ENCODE measurements around the gene RBP3. TPM values are rescaled to one million over a fixed set of nuclear protein-coding genes. Genes with fewer than 3 reads are reported as not detected.

Gene RBP3
- total and polyA plus RNA-seq, 2 of the 4 experiments (the other 2 are of a cell fraction): not detected

GRCh38 chr10:47326306-47326926, 21.7 kb upstream of the RBP3 start:
- H3K9ac ChIP-seq (ENCODE audit: low read depth, low read length): no peak overlapping the region
- WGBS, 2 experiments (ENCODE audit: extremely low coverage in 2 of 2, insufficient read length in 1 of 2): 82% methylated on average over 2 of the region's 5 CpGs; no CpG with 5 or more reads in 1 of the 2 experiments
- H3K9me1 ChIP-seq (ENCODE audit: insufficient read depth, low read length): peaks cover 4% of the 10 kb centered on the region; the same call in 1 of the 2 replicates
- POLR2A ChIA-PET (ENCODE audit: unreplicated experiment): no interaction called here
- intact Hi-C loops (cut with micrococcal nuclease): no loop called here
- no peaks in the 10 kb centered on the region for H3K79me1 ChIP-seq (ENCODE audit: low read depth in 1 of 2, low read length in 2 of 2)
- dilution Hi-C loops (cut with HindIII; ENCODE audit: low sequenced_read_pairs, unreplicated experiment): no loop called here
- no peaks in the 10 kb centered on the region for H3K9me3 ChIP-seq (ENCODE audit: control insufficient read depth, insufficient read depth, low read length)
- no peak overlapping the region for H3K56ac ChIP-seq (ENCODE audit: extremely low read depth, insufficient read depth, low read length)
- H2AK9ac ChIP-seq (replicated peaks; ENCODE audit: low read depth, low read length, poor library complexity): no peak overlapping the region
- no peak overlapping the region for H2BK15ac ChIP-seq (ENCODE audit: low read depth, low read length)
- TF ChIP-seq POLR2A (IDR thresholded peaks at IDR 0.05; ENCODE audit: low read depth, low read length) (no peak), SMC3 (IDR thresholded peaks at IDR 0.05; ENCODE audit: low read depth, low read length) (no peak), CEBPB (IDR thresholded peaks at IDR 0.05; ENCODE audit: low read depth, low read length) (no peak), CHD1 (IDR thresholded peaks at IDR 0.05; ENCODE audit: low read depth, low read length) (no peak), BHLHE40 (IDR thresholded peaks at IDR 0.05; ENCODE audit: low read depth, low read length) (no peak), RAD21 (IDR thresholded peaks at IDR 0.05; ENCODE audit: low read length) (no peak), MXI1 (IDR thresholded peaks at IDR 0.05; ENCODE audit: borderline replicate concordance, low read depth, low read length) (no peak), MAZ (IDR thresholded peaks at IDR 0.05; ENCODE audit: borderline replicate concordance, low read depth, low read length) (no peak), RFX5 (IDR thresholded peaks at IDR 0.05; ENCODE audit: low read depth, low read length) (no peak), RCOR1 (IDR thresholded peaks at IDR 0.05; ENCODE audit: insufficient replicate concordance, low read length) (no peak), MAFK (IDR thresholded peaks at IDR 0.05; ENCODE audit: low read depth, low read length) (no peak), NFE2L2 (IDR thresholded peaks at IDR 0.05; ENCODE audit: low read depth, low read length) (no peak), FOS (IDR thresholded peaks at IDR 0.05; ENCODE audit: low read depth, low read length) (no peak)
- TF ChIP-seq, protein P1, sequence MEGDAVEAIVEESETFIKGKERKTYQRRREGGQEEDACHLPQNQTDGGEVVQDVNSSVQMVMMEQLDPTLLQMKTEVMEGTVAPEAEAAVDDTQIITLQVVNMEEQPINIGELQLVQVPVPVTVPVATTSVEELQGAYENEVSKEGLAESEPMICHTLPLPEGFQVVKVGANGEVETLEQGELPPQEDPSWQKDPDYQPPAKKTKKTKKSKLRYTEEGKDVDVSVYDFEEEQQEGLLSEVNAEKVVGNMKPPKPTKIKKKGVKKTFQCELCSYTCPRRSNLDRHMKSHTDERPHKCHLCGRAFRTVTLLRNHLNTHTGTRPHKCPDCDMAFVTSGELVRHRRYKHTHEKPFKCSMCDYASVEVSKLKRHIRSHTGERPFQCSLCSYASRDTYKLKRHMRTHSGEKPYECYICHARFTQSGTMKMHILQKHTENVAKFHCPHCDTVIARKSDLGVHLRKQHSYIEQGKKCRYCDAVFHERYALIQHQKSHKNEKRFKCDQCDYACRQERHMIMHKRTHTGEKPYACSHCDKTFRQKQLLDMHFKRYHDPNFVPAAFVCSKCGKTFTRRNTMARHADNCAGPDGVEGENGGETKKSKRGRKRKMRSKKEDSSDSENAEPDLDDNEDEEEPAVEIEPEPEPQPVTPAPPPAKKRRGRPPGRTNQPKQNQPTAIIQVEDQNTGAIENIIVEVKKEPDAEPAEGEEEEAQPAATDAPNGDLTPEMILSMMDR (conservative IDR thresholded peaks at IDR 0.05; ENCODE audit: low read depth, low read length): no peak
- TF ChIP-seq, protein P2, sequence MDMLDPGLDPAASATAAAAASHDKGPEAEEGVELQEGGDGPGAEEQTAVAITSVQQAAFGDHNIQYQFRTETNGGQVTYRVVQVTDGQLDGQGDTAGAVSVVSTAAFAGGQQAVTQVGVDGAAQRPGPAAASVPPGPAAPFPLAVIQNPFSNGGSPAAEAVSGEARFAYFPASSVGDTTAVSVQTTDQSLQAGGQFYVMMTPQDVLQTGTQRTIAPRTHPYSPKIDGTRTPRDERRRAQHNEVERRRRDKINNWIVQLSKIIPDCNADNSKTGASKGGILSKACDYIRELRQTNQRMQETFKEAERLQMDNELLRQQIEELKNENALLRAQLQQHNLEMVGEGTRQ (IDR thresholded peaks at IDR 0.05; ENCODE audit: low read depth, low read length): no peak
- TF ChIP-seq, protein P3, sequence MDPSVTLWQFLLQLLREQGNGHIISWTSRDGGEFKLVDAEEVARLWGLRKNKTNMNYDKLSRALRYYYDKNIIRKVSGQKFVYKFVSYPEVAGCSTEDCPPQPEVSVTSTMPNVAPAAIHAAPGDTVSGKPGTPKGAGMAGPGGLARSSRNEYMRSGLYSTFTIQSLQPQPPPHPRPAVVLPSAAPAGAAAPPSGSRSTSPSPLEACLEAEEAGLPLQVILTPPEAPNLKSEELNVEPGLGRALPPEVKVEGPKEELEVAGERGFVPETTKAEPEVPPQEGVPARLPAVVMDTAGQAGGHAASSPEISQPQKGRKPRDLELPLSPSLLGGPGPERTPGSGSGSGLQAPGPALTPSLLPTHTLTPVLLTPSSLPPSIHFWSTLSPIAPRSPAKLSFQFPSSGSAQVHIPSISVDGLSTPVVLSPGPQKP (IDR thresholded peaks at IDR 0.05; ENCODE audit: borderline replicate concordance, low read depth, low read length): no peak
- H3K27me3 ChIP-seq (ENCODE audit: control insufficient read depth, insufficient read depth, low read length): peaks cover 30% of the 10 kb centered on the region
- no peaks in the 10 kb centered on the region for H4K20me1 ChIP-seq (ENCODE audit: insufficient read depth, low read length)
- H3K36me3 ChIP-seq (ENCODE audit: control insufficient read depth, insufficient read depth, low read length): no peaks in the 10 kb centered on the region
- CTCF ChIA-PET: no interaction called here
- no peak overlapping the region for H3K4me2 ChIP-seq (ENCODE audit: low read depth, low read length)
- H2BK120ac ChIP-seq (ENCODE audit: low read depth, low read length): no peak overlapping the region
- no peak overlapping the region for H2BK20ac ChIP-seq (ENCODE audit: low read depth, low read length)
- no peak overlapping the region for H4K8ac ChIP-seq (ENCODE audit: low read depth in 2 of 2, low read length in 2 of 2)
- H3K27ac ChIP-seq (ENCODE audit: insufficient read depth, low read length): no peak overlapping the region
- H2AK5ac ChIP-seq (ENCODE audit: low read depth, low read length): no peak overlapping the region
- no peak overlapping the region for H4K5ac ChIP-seq (ENCODE audit: low read depth, low read length)
- no peak overlapping the region for H3K4ac ChIP-seq (ENCODE audit: low read depth, low read length)
- DNase-seq: no peak
- no peak overlapping the region for H3K4me3 ChIP-seq (ENCODE audit: insufficient read depth, low read depth, low read length)
- H3K14ac ChIP-seq (replicated peaks; ENCODE audit: low read depth, low read length): no peak overlapping the region
- no TSS peak for BruUV-seq (replicated peaks)
- ATAC-seq (ENCODE audit: low read depth): no peak
- no peak overlapping the region for H2BK5ac ChIP-seq (ENCODE audit: low read depth, low read length, poor library complexity, severe bottlenecking)
- H2AFZ ChIP-seq (replicated peaks; ENCODE audit: low read length, poor library complexity): no peak overlapping the region
- no peak overlapping the region for H4K91ac ChIP-seq (ENCODE audit: insufficient read depth, low read depth, low read length)
- H3K18ac ChIP-seq (ENCODE audit: low read depth, low read length): no peak overlapping the region
- H3K4me1 ChIP-seq (ENCODE audit: control insufficient read depth, insufficient read depth, low read length): no peaks in the 10 kb centered on the region
- in situ Hi-C loops (cut with MboI; ENCODE audit: low sequenced_read_pairs): no loop called here
- no peak overlapping the region for H3K23ac ChIP-seq (ENCODE audit: low read depth, low read length)

Measured in IMR-90 (cell line).